Lower leg skin (tissue), 4 donors: Measurements from ENCODE around the gene GLS. TPM values are rescaled to one million over a fixed set of nuclear protein-coding genes. Genes with fewer than 3 reads are reported as not detected.

Source experiments
- DNase-seq, 2 donors: peaks; one replicate each; pipeline ENCODE4 v3.0.0-alpha.2; 2019; ENCODE audit warnings: low spot score in 2 of 2
- H3K4me3 ChIP-seq: fragments of 200-600 bp; sonication (generic); 2 replicates; pipeline ENCODE4 v1.5.1; 2017; ENCODE audit warnings: mild to moderate bottlenecking, low read depth; ENCODE audit not compliant: poor library complexity, severe bottlenecking
- POLR2A ChIP-seq, 2 donors: fragments of 450-650 bp; IDR thresholded peaks; one replicate each; pipeline ENCODE4 v1.6.1; 2016 to 2017; ENCODE audit warnings: antibody characterized with exemption in 2 of 2, mild to moderate bottlenecking in 1 of 2, moderate library complexity in 1 of 2
- WGBS, 2 donors: methylation state at CpG; one replicate each; pipeline ENCODE4 v1.1.5; 2018; 5-methylcytosine and 5-hydroxymethylcytosine counted together
- intact Hi-C: fragments of 100-400 bp; cut with DNase I; formaldehyde crosslinking; loops from one replicate; pipeline ENCODE4 v1.15.0; 2023; ENCODE audit warnings: low total_unique reads
- total RNA-seq, 4 donors: library from RNA; depleted of rRNA; stranded (reverse); fragments of >200 nt; gene quantifications; one replicate each; pipeline ENCODE4 v1.1.0, GENCODE V29; 2016
- TF ChIP-seq, protein P1 (sequence below), 3 donors: fragments of 450-650 bp; IDR thresholded peaks; one replicate each; pipeline ENCODE4 v1.5.1; 2016; ENCODE audit warnings: antibody characterized with exemption in 3 of 3, mild to moderate bottlenecking in 3 of 3, moderate library complexity in 2 of 3

GLS gene
- total RNA-seq, 4 donors from 2014 or later: 55.3 to 86.2 (median 67.6) TPM

- no peak overlapping the region for H3K4me3 ChIP-seq
- intact Hi-C loops: no loop called here
- WGBS, 2 donors: 41 to 45% methylated on average over 3 of the region's 3 CpGs
- no peak for DNase-seq
- no peak for TF ChIP-seq POLR2A (IDR thresholded peaks at IDR 0.05)
- TF ChIP-seq, protein P1, sequence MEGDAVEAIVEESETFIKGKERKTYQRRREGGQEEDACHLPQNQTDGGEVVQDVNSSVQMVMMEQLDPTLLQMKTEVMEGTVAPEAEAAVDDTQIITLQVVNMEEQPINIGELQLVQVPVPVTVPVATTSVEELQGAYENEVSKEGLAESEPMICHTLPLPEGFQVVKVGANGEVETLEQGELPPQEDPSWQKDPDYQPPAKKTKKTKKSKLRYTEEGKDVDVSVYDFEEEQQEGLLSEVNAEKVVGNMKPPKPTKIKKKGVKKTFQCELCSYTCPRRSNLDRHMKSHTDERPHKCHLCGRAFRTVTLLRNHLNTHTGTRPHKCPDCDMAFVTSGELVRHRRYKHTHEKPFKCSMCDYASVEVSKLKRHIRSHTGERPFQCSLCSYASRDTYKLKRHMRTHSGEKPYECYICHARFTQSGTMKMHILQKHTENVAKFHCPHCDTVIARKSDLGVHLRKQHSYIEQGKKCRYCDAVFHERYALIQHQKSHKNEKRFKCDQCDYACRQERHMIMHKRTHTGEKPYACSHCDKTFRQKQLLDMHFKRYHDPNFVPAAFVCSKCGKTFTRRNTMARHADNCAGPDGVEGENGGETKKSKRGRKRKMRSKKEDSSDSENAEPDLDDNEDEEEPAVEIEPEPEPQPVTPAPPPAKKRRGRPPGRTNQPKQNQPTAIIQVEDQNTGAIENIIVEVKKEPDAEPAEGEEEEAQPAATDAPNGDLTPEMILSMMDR (IDR thresholded peaks at IDR 0.05): no peak
Observed at GRCh38 chr2:190910341-190911136, 29.9 kb downstream of the GLS start.

DNA sequence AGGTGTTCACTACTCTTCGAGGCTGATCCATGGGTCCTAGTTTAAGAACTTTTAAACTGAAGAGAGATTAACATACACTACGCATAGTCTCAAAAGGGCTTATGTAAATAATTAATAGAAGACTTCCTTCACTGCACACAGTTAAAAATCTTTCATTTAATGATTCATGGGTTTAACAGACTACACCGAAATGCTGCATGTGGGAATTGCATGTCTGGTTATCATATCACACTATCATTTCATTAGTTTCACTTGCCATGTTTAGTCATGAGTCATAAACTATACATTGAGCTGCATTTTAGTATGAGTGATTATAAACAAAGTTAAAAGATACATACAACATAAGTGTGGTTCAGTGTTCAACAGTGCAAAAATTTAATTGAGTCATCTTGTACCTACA is 31.2 kb downstream of the GLS start:
- intact Hi-C loops: no loop called here
- WGBS, 2 donors: 84 to 86% methylated on average over 3 of the region's 3 CpGs
- TF ChIP-seq, protein P1 (IDR thresholded peaks at IDR 0.05): no peak
- no peak for TF ChIP-seq POLR2A (IDR thresholded peaks at IDR 0.05)
- no peak overlapping the region for H3K4me3 ChIP-seq
- DNase-seq: no peak

- intact Hi-C loops: no loop called here
- 90 to 96% methylated on average over 5 of the region's 5 CpGs for WGBS, 2 donors
- no peak overlapping the region for H3K4me3 ChIP-seq
- TF ChIP-seq, protein P1 (IDR thresholded peaks at IDR 0.05): no peak
- no peak for TF ChIP-seq POLR2A (IDR thresholded peaks at IDR 0.05)
- DNase-seq: no peak
Observed at GRCh38 chr2:190912726-190913125, 32.1 kb downstream of the GLS start.

DNA sequence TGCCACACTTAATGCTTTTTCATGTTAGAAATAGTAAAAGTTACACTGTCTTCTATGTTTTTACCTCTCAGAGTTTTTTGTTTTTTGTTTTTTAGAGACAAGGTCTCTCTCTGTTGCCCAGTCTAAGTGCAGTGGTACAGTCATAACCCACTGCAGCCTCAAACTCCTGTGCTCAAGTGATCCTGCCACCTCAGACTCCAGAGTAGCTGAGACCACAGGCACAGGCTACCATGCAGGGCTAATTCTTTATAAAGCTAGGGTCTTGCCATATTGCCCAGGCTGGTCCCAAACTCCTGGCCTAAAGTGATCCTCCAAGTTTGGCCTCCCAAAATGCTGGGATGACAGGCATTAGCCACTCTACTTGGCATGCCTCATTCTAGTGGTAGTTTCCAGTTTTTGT is 33.1 kb downstream of the GLS start:
- no peak overlapping the region for H3K4me3 ChIP-seq
- DNase-seq: no peak
- intact Hi-C loops: no loop called here
- TF ChIP-seq POLR2A (IDR thresholded peaks at IDR 0.05): no peak
- TF ChIP-seq, protein P1 (IDR thresholded peaks at IDR 0.05): no peak

- DNase-seq: no peak
- TF ChIP-seq, protein P1 (IDR thresholded peaks at IDR 0.05): no peak
- TF ChIP-seq POLR2A (IDR thresholded peaks at IDR 0.05): no peak
- WGBS, 2 donors: 90 to 99% methylated on average over 3 of the region's 3 CpGs
- no peak overlapping the region for H3K4me3 ChIP-seq
- intact Hi-C loops: no loop called here
Observed at GRCh38 chr2:190916829-190917228, 36.2 kb downstream of the GLS start.

- no peak overlapping the region for H3K4me3 ChIP-seq
- intact Hi-C loops: no loop called here
- 90 to 91% methylated on average over 3 of the region's 3 CpGs for WGBS, 2 donors
- DNase-seq: no peak
- TF ChIP-seq, protein P1 (IDR thresholded peaks at IDR 0.05): no peak
- no peak for TF ChIP-seq POLR2A (IDR thresholded peaks at IDR 0.05)
Observed at GRCh38 chr2:190920085-190920484, 39.5 kb downstream of the GLS start.
